ENCODE data around the gene VSX1.

DNA sequence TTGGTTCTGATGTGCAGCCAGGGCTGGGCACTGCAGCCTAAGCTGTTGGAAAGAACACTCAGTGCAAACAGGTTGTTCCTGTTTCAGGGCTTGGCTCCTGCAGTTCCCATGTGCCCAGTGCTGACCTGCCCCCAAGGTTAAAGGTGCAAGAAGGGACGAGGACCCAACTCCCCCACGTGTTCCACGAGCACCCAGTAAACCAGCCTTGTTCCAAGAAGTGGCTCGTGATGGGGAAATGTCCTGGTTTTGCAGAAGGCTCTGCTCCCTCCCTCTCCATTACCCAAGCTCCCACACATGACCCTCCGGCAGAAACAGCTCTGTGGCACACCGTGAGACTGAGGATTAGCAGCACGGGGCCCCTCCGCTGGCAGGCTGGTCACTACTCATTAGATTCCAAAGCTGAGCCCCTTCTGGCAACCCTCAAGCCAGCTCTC lies 33.4 kb downstream of the VSX1 start:
- TF ChIP-seq POLR2A (IDR thresholded peaks at IDR 0.05; ENCODE audit: low read depth, low read length) = no peak
- TF ChIP-seq TAF1 (IDR thresholded peaks at IDR 0.05; ENCODE audit: borderline replicate concordance, low read depth, low read length) = no peak

Data from GM12892 (cell line).